OCI-LY3 (cell line): ENCODE results near the gene NIPSNAP2.

Source experiments
- H2AFZ ChIP-seq: fragments of 200-600, 300-600 bp; shearing (Covaris generic); 2 replicates; pipeline ENCODE4 v1.6.0; 2014; ENCODE audit warnings: antibody characterized with exemption, low read depth, low read length
- H3K27ac ChIP-seq: fragments of 200-600, 300-600 bp; sonication (generic); 2 replicates; pipeline ENCODE4 v1.5.1; 2014; ENCODE audit warnings: mild to moderate bottlenecking, low read length, moderate library complexity, mixed read lengths
- H3K27me3 ChIP-seq: fragments of 200-600, 300-600 bp; sonication (generic); 2 replicates; pipeline ENCODE4 v1.6.1; 2014; ENCODE audit warnings: low read depth, low read length, mixed read lengths
- H3K36me3 ChIP-seq: fragments of 200-600, 300-600 bp; sonication (generic); replicated peaks from 2 replicates; pipeline ENCODE3; 2014; ENCODE audit warnings: low read depth, low read length, mixed read lengths
- H3K4me1 ChIP-seq: fragments of 300-600, 200-600 bp; sonication (generic); 2 replicates; pipeline ENCODE4 v1.6.1; 2014; ENCODE audit warnings: low read length, mixed read lengths
- H3K4me2 ChIP-seq: fragments of 200-600, 300-600 bp; sonication (generic); 2 replicates; pipeline ENCODE4 v1.6.1; 2014; ENCODE audit warnings: low read length, mixed read lengths
- H3K4me3 ChIP-seq: fragments of 300-600, 200-600 bp; sonication (generic); 2 replicates; pipeline ENCODE4 v1.5.1; 2014; ENCODE audit warnings: antibody characterized with exemption, mild to moderate bottlenecking, low read length, moderate library complexity
- H3K79me2 ChIP-seq: fragments of 300-600, 200-600 bp; shearing (Covaris generic); 2 replicates; pipeline ENCODE4 v1.6.1; 2014; ENCODE audit warnings: mild to moderate bottlenecking, low read length, mixed read lengths
- H3K9ac ChIP-seq: fragments of 300-600, 200-600 bp; shearing (Covaris generic); 2 replicates; pipeline ENCODE4 v1.6.0; 2014; ENCODE audit warnings: mild to moderate bottlenecking, low read length, moderate library complexity
- H3K9me3 ChIP-seq: fragments of 200-600, 300-600 bp; shearing (Covaris generic); 2 replicates; pipeline ENCODE4 v1.6.1; 2014; ENCODE audit warnings: low read length, mixed read lengths; ENCODE audit not compliant: insufficient read depth
- H4K20me1 ChIP-seq: fragments of 200-600, 300-600 bp; sonication (generic); 2 replicates; pipeline ENCODE4 v1.6.1; 2016; ENCODE audit warnings: low read length, mixed read lengths; ENCODE audit not compliant: insufficient read depth
- CTCF ChIP-seq: fragments of 200-600, 300-600 bp; sonication (generic); IDR thresholded peaks from 2 replicates; pipeline ENCODE4 v1.5.1; 2014; ENCODE audit warnings: antibody characterized with exemption, low read length, low read depth
- EZH2phosphoT487 ChIP-seq: fragments of 200-600 bp; shearing (Covaris generic); IDR thresholded peaks from 2 replicates; pipeline ENCODE4 v1.6.1; 2018; ENCODE audit warnings: antibody characterized with exemption, mixed run types, low read depth

NIPSNAP2 gene

DNA sequence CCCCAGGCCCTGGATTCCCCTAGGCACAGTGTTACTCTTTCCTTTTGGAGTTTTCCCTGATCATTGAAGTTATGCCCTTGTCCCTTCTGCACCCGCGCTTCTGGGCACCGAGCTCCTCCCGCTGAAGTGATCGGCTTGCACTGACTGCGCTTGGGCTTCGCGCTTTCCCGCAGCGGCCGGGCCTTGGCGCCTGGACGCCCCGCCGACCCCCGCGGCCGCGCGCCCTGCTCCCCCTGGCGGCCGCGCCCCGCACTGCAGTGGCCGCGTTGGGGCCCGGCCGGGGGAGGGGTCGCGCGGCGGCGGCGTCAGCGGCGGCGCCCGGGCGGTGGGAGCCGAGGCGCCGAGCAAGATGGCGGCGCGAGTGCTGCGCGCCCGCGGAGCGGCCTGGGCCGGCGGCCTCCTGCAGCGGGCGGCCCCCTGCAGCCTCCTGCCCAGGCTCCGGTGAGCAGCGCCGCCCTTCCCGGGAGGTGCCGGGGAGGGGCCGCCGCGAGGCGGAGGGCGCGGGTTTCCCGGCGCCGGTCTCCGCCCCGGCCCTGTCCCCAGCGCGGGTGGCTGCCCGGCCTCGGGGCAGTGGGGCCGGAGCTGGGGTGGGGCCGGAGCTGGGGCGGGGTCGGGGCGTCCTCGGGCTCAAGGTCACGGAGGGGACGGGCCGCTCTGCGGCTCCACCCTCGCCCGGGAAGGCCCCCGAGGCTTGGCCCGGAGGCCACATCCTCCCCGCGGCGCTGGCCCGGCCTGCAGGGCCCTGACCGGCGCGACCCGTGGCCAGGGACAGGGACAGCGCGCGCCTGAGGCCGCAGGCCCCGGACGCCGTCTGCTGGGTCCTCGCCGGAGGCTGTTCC lies at the start of gene NIPSNAP2:
NIPSNAP2 (plus strand) TSS at position 325 of the 839 bp plus-strand sequence; CDS start at position 350, 25 bp downstream.
- Histone ChIP-seq H3K27ac (no peak within 1 kb of the TSS), H3K4me1 (peaks cover 7% of the 10 kb centered on the region), H2AFZ (peak within 1 kb of the TSS; percentile 81), H3K4me2 (peak within 1 kb of the TSS; percentile 95), H4K20me1 (no peaks in the 10 kb centered on the region), H3K9ac (peak within 1 kb of the TSS; percentile 69), H3K4me3 (peak within 1 kb of the TSS; percentile 80), H3K79me2 (peaks cover 34% of the 10 kb centered on the region), H3K36me3 (peaks cover 5% of the 10 kb centered on the region), H3K9me3 (no peaks in the 10 kb centered on the region), H3K27me3 (no peaks in the 10 kb centered on the region)
- TF ChIP-seq EZH2phosphoT487 (no peak), CTCF (peak; percentile 28; the same call in 1 of the 2 replicates)

DNA sequence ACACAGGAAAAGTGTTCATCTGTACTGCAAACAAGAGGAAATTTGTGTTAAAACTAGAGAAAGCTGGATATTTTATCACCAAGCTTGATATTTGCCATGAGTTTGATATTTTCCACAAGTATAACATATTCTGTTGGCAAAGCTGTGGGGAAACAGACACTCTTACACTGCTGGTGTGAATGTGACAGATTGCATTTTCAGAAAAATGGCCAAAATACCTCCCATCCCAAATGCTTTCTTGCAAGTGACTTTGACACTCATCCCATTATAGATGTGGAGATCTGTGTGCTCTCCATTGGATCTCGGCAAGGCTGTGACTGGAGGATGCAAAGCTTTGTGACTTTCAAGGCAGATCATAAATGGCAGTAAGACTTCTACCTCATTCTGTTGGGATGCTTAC lies 46.6 kb upstream of the NIPSNAP2 start:
- Histone ChIP-seq H3K79me2 (no peaks in the 10 kb centered on the region), H3K36me3 (no peaks in the 10 kb centered on the region), H3K27me3 (no peaks in the 10 kb centered on the region), H3K9me3 (no peaks in the 10 kb centered on the region), H4K20me1 (no peaks in the 10 kb centered on the region), H3K9ac (no peak overlapping the region), H3K27ac (no peak overlapping the region), H3K4me3 (no peak overlapping the region), H3K4me1 (peaks cover 3% of the 10 kb centered on the region; the same call in 1 of the 2 replicates), H3K4me2 (no peak overlapping the region), H2AFZ (no peak overlapping the region)
- no peak for TF ChIP-seq EZH2phosphoT487
- TF ChIP-seq CTCF = no peak

DNA sequence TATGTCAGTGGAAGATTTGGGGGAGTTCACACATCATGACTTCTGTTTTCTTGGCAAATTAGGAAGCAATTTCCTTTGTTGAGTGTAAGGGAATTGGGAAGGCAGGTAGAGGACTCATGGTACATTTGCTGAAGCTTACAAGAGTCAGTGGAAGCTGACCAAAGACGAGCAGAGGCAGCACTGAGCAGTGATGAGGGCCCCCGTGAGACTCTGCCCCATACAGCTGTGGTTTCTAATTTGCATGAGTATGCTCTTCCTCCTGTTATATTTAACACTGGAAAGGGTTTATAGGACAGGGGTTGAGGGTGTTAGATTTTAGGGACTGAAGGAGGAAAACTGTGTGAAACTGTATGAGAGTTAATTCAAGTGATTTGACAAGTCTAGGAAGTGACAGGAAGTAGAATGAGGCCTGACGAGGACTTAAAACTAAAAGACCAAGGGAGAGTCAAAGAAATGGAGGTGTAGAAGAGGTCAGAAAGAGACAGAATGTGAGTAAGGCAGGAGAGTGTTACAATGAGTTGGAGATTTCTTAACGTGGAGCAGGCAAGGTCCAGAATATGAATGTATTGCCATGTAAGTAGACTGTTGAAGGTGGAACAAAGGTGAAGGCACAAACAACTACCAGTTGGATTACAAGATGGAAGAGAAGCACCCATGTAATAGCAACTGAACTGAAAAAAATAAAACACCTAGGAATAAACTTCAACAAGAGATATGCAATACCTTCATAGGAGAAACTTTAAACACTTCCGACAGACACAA lies 36.2 kb upstream of the NIPSNAP2 start:
- no peaks in the 10 kb centered on the region for H3K4me1 ChIP-seq
- H3K9ac ChIP-seq = no peak overlapping the region
- H3K79me2 ChIP-seq = no peaks in the 10 kb centered on the region
- H3K4me2 ChIP-seq = no peak overlapping the region
- no peak for TF ChIP-seq EZH2phosphoT487
- no peak for TF ChIP-seq CTCF
- H2AFZ ChIP-seq = no peak overlapping the region
- H3K27ac ChIP-seq = no peak overlapping the region
- H3K4me3 ChIP-seq = no peak overlapping the region
- H3K27me3 ChIP-seq = no peaks in the 10 kb centered on the region
- no peaks in the 10 kb centered on the region for H4K20me1 ChIP-seq
- H3K9me3 ChIP-seq = no peaks in the 10 kb centered on the region
- peaks cover 7% of the 10 kb centered on the region for H3K36me3 ChIP-seq
